OCI-LY1 (cell line): ENCODE results near the gene PROC.
"Not testable (repeated sequence)": the region's sequence is repeated elsewhere in the genome, so short reads cannot be mapped to it uniquely, and the experiment has no call there.

Source experiments
- H2AFZ ChIP-seq: fragments of 200-600 bp; sonication (generic), shearing (Covaris generic); 2 replicates; pipeline ENCODE4 v1.6.0; 2014; ENCODE audit warnings: antibody characterized with exemption, mild to moderate bottlenecking, low read length
- H3F3A ChIP-seq: fragments of 200-600 bp; sonication (generic), shearing (Covaris generic); 2 replicates; pipeline ENCODE4 v1.6.0; 2014; ENCODE audit warnings: mild to moderate bottlenecking, antibody characterized with exemption, low read length, moderate library complexity; ENCODE audit not compliant: insufficient read depth
- H3K27ac ChIP-seq: fragments of 200-600 bp; sonication (generic); 2 replicates; pipeline ENCODE4 v1.5.1; 2014; ENCODE audit warnings: low read length, mixed run types, mild to moderate bottlenecking, low read depth; ENCODE audit not compliant: poor library complexity, severe bottlenecking
- H3K27me3 ChIP-seq: fragments of 200-600 bp; sonication (generic); 2 replicates; pipeline ENCODE4 v1.6.0; 2014; ENCODE audit warnings: antibody characterized with exemption, mild to moderate bottlenecking, low read length, moderate library complexity; ENCODE audit not compliant: insufficient read depth
- H3K36me3 ChIP-seq: fragments of 200-600 bp; sonication (generic); 2 replicates; pipeline ENCODE4 v1.6.1; 2014; ENCODE audit warnings: mild to moderate bottlenecking, antibody characterized with exemption, low read length, moderate library complexity, mixed read lengths; ENCODE audit not compliant: insufficient read depth
- H3K4me1 ChIP-seq: fragments of 200-600 bp; sonication (generic); 2 replicates; pipeline ENCODE4 v1.5.1; 2014; ENCODE audit warnings: mild to moderate bottlenecking, low read length, moderate library complexity; ENCODE audit not compliant: insufficient read depth, severe bottlenecking
- H3K4me2 ChIP-seq: fragments of 200-600 bp; sonication (generic), shearing (Covaris generic); 2 replicates; pipeline ENCODE4 v1.6.1; 2014; ENCODE audit warnings: low read length
- H3K4me3 ChIP-seq: fragments of 200-600 bp; sonication (generic); 2 replicates; pipeline ENCODE4 v1.5.1; 2014; ENCODE audit warnings: low read length, low read depth, mild to moderate bottlenecking, mixed read lengths; ENCODE audit not compliant: poor library complexity, severe bottlenecking
- H3K79me2 ChIP-seq: fragments of 200-600 bp; shearing (Covaris generic); 2 replicates; pipeline ENCODE4 v1.6.1; 2016; ENCODE audit warnings: mixed run types, low read length, mixed read lengths; ENCODE audit not compliant: insufficient read depth
- H3K9ac ChIP-seq: fragments of 200-600 bp; sonication (generic), shearing (Covaris generic); 2 replicates; pipeline ENCODE4 v1.6.1; 2014; ENCODE audit warnings: mild to moderate bottlenecking, low read length, mixed read lengths
- H3K9me2 ChIP-seq: fragments of 200-600 bp; sonication (generic), shearing (Covaris generic); 2 replicates; pipeline ENCODE4 v1.6.1; 2014; ENCODE audit warnings: low read depth, mild to moderate bottlenecking, low read length, mixed read lengths
- H3K9me3 ChIP-seq: fragments of 200-600 bp; shearing (Covaris generic); 2 replicates; pipeline ENCODE4 v1.6.1; 2014; ENCODE audit warnings: low read length, mixed read lengths
- H4K20me1 ChIP-seq: fragments of 200-600 bp; sonication (generic), shearing (Covaris generic); 2 replicates; pipeline ENCODE4 v1.6.0; 2016; ENCODE audit warnings: mild to moderate bottlenecking, low read length; ENCODE audit not compliant: insufficient read depth
- EZH2 ChIP-seq: fragments of 200-600 bp; sonication (generic), shearing (Covaris generic); IDR thresholded peaks from 2 replicates; pipeline ENCODE4 v1.8.0; 2017; ENCODE audit warnings: borderline replicate concordance, mixed run types, mild to moderate bottlenecking, antibody characterized with exemption, low read length, moderate library complexity, mixed read lengths
- TF ChIP-seq, protein P1 (sequence below): fragments of 200-600 bp; sonication (generic), shearing (Covaris generic); IDR thresholded peaks from 2 replicates; pipeline ENCODE4 v1.5.1; 2017; ENCODE audit warnings: mild to moderate bottlenecking, antibody characterized with exemption, low read length, moderate library complexity, mixed read lengths

The PROC gene

DNA sequence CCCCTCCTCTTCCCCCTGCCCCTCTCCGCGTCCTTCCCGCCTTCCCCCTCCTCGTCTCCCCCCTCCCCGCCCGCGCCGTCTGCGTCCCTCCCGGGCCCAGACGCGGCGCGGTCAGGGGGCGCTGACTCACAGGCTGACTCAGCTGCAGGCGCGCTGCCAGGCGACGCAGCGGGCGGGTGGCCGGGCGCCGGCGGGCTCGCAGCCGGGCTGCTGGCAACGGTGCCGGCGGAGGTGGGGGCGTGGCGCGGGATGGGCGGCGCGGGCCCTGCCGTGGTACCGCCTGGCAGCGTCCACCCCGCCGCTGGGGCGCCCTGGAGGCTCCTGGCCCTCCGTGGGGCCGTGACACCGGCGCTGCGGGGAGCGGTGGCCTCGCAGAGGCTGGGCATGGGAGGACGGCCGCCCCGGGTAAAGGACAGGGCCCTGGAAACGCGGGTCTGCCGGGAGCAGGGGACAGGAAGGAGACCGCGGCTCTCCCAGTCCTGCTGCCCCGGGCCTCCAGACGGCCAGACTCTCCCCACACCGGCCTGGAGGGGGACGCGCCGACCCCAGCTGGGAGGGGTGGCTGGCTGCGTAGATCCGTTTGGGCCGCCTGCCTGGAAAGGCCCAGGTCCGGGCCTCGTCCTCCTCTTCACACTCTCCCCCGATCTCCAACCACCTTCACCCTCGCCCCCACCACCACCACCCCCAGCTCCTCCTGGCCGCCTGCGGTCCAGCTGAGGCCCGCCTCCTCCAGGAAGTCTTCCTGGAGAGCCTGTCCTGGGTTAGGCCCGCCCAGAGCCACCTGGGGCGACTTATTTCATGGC lies 10.0 kb upstream of the PROC start:
- Histone ChIP-seq H3K27me3 (no peaks in the 10 kb centered on the region), H3K4me3 (peak overlapping the region; percentile 63), H3K27ac (no peak overlapping the region), H3K9ac (peak overlapping the region; percentile 67), H3K36me3 (no peaks in the 10 kb centered on the region; the same call in 1 of the 2 replicates), H2AFZ (no peak overlapping the region), H3K79me2 (no peaks in the 10 kb centered on the region), H3F3A (no peaks in the 10 kb centered on the region), H3K9me2 (no peaks in the 10 kb centered on the region), H3K4me1 (peaks cover 28% of the 10 kb centered on the region), H3K4me2 (peak overlapping the region; percentile 82), H4K20me1 (no peaks in the 10 kb centered on the region), H3K9me3 (peaks cover 3% of the 10 kb centered on the region)
- TF ChIP-seq EZH2, result no peak
- TF ChIP-seq, protein P1, sequence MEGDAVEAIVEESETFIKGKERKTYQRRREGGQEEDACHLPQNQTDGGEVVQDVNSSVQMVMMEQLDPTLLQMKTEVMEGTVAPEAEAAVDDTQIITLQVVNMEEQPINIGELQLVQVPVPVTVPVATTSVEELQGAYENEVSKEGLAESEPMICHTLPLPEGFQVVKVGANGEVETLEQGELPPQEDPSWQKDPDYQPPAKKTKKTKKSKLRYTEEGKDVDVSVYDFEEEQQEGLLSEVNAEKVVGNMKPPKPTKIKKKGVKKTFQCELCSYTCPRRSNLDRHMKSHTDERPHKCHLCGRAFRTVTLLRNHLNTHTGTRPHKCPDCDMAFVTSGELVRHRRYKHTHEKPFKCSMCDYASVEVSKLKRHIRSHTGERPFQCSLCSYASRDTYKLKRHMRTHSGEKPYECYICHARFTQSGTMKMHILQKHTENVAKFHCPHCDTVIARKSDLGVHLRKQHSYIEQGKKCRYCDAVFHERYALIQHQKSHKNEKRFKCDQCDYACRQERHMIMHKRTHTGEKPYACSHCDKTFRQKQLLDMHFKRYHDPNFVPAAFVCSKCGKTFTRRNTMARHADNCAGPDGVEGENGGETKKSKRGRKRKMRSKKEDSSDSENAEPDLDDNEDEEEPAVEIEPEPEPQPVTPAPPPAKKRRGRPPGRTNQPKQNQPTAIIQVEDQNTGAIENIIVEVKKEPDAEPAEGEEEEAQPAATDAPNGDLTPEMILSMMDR, result no peak

DNA sequence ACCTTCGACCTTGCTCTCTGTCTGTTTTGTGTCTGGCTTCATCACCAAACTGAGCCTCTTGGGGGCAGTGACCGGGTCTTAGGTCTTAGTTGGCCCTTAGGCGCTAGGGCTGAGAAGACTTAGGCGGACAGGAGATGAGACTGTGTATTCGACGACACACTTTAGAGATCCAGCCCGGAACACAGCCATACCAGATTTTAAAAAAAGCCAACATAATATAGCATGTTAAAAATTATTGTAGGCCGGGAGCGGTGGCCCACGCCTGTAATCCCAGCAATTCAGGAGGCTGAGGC lies 9.5 kb upstream of the PROC start:
- H3K36me3 ChIP-seq, result no peaks in the 10 kb centered on the region; the same call in 1 of the 2 replicates
- no peak for TF ChIP-seq EZH2
- TF ChIP-seq, protein P1, result no peak
- H2AFZ ChIP-seq, result no peak overlapping the region
- H3K4me1 ChIP-seq, result peaks cover 28% of the 10 kb centered on the region
- no peaks in the 10 kb centered on the region for H3K79me2 ChIP-seq
- no peaks in the 10 kb centered on the region for H3F3A ChIP-seq
- H3K27ac ChIP-seq, result no peak overlapping the region
- H3K27me3 ChIP-seq, result no peaks in the 10 kb centered on the region
- peak overlapping the region; percentile 67; the same call in 1 of the 2 replicates for H3K9ac ChIP-seq
- peaks cover 5% of the 10 kb centered on the region for H3K9me3 ChIP-seq
- no peaks in the 10 kb centered on the region for H3K9me2 ChIP-seq
- no peaks in the 10 kb centered on the region for H4K20me1 ChIP-seq
- H3K4me2 ChIP-seq, result peak overlapping the region; percentile 82
- peak overlapping the region; percentile 63 for H3K4me3 ChIP-seq

DNA sequence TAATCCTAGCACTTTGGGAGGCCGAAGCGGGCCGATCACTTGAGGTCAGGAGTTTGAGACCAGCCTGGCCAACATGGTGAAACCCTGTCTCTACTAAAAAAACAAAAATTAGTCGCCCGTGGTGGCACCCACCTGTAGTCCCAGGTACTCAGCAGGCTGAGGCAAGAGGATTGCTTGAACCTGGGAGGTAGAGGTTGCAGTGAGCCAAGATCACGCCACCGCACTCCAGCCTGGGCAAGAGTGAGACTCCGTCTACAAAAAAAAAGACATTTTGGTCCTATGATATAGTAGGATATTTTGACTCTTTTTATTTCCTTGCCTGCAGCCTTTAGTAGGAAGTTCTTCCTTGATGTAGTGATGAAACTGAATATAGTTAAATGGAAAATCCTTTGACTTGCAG lies 8.5 kb upstream of the PROC start:
- not testable (repeated sequence) for H3K27me3 ChIP-seq, H3K9me2 ChIP-seq, H3K27ac ChIP-seq, H3K4me2 ChIP-seq, H3K4me3 ChIP-seq, H3K9me3 ChIP-seq, H3K36me3 ChIP-seq, H4K20me1 ChIP-seq, H2AFZ ChIP-seq, H3F3A ChIP-seq, H3K9ac ChIP-seq, H3K79me2 ChIP-seq
- peaks cover 28% of the 10 kb centered on the region for H3K4me1 ChIP-seq
